HepG2 (cell line): ENCODE measurements around the gene LUZP1. TPM values are rescaled to one million over a fixed set of nuclear protein-coding genes. Genes with fewer than 3 reads are reported as not detected.

Experiments used
- AHR ChIP-seq: IDR thresholded peaks from 2 replicates; pipeline ENCODE4 v1.6.1; 2018; ENCODE audit warnings: missing genetic modification reagents, missing compliant biosample characterization
- CENPX ChIP-seq: sonication (generic); formaldehyde crosslinking; IDR thresholded peaks from 2 replicates; pipeline ENCODE4 v1.9.0; 2021; ENCODE audit warnings: mild to moderate bottlenecking, missing genetic modification reagents, moderate library complexity
- GLI4 ChIP-seq: sonication (generic); formaldehyde crosslinking; IDR thresholded peaks from 2 replicates; pipeline ENCODE4 v1.5.1; 2020; ENCODE audit warnings: missing genetic modification reagents, mild to moderate bottlenecking, moderate library complexity, borderline replicate concordance
- HMG20B ChIP-seq: conservative IDR thresholded peaks from 2 replicates; pipeline ENCODE4 v1.6.1; 2016; ENCODE audit warnings: missing genetic modification reagents, missing compliant biosample characterization
- NFE2L2 ChIP-seq: fragments of 150-350 bp; IDR thresholded peaks from 2 replicates; pipeline ENCODE4 v1.6.1; 2014; ENCODE audit warnings: low read length
- PLRG1 ChIP-seq: fragments of 450-650 bp; conservative IDR thresholded peaks from 2 replicates; pipeline ENCODE4 v1.6.1; 2016
- RBFOX2 ChIP-seq: fragments of 200-400 bp; formaldehyde crosslinking; IDR thresholded peaks from 2 replicates; pipeline ENCODE4 v1.6.1; 2017; ENCODE audit warnings: low read depth, mild to moderate bottlenecking, low read length
- REPIN1 ChIP-seq: sonication (generic); formaldehyde crosslinking; IDR thresholded peaks from 2 replicates; pipeline ENCODE4 v1.8.0; 2022; ENCODE audit warnings: missing genetic modification reagents, low read depth, mild to moderate bottlenecking, borderline replicate concordance
- SAFB2 ChIP-seq: sonication (generic); formaldehyde crosslinking; IDR thresholded peaks from 2 replicates; pipeline ENCODE4 v1.5.1; 2020; ENCODE audit warnings: missing genetic modification reagents, low read depth, mild to moderate bottlenecking, borderline replicate concordance
- SRSF1 ChIP-seq: fragments of 200-400 bp; formaldehyde crosslinking; optimal IDR thresholded peaks from 2 replicates; pipeline ENCODE3; 2017; ENCODE audit warnings: mild to moderate bottlenecking, low read depth, low read length, moderate library complexity
- ZNF850 ChIP-seq: sonication (generic); formaldehyde crosslinking; conservative IDR thresholded peaks from 2 replicates; pipeline ENCODE4 v1.9.0; 2021; ENCODE audit warnings: mild to moderate bottlenecking, missing genetic modification reagents
- polyA plus RNA-seq, 8 experiments: library from polyadenylated mRNA; depleted of rRNA in 3 of 8; stranded (reverse) in 7 of 8; unstranded in 1 of 8; fragments of >200 nt; fragmentation: Illumina TruSeq in 4 of 8; extraction: Trizol in 4 of 8; gene quantifications; 2 replicates each; pipeline versions ENCODE4 v1.2.1 to v1.2.3, GENCODE V29; 2011 to 2016; ENCODE audit warnings: low read depth in 4 of 8, missing spikeins in 1 of 8, mixed read lengths in 1 of 8; ENCODE audit not compliant: insufficient read depth in 1 of 8
- total RNA-seq, 5 experiments: library from RNA; depleted of rRNA; stranded (reverse); fragments of >200 nt; fragmentation: Illumina TruSeq; extraction: Trizol; gene quantifications; 2 replicates each; pipeline ENCODE4 v1.2.3, GENCODE V29; 2016; ENCODE audit warnings: low read depth in 1 of 5
- TF ChIP-seq, protein P1 (sequence below), 2 experiments: fragments of 450-650 bp in 1 of 2; sonication (generic) in 1 of 2; formaldehyde crosslinking in 1 of 2; IDR thresholded peaks; 2 replicates each; pipeline versions ENCODE4 v1.6.1 to v1.8.0; 2016 to 2022; ENCODE audit warnings: antibody characterized with exemption in 1 of 2, mild to moderate bottlenecking in 1 of 2, missing genetic modification reagents in 1 of 2
- TF ChIP-seq, protein P2 (sequence below): sonication (generic); formaldehyde crosslinking; IDR thresholded peaks from 2 replicates; pipeline ENCODE4 v1.4.0; 2020; ENCODE audit warnings: missing genetic modification reagents
- TF ChIP-seq, protein P3 (sequence below): sonication (generic); formaldehyde crosslinking; IDR thresholded peaks from 2 replicates; pipeline ENCODE4 v1.4.0; 2020; ENCODE audit warnings: missing genetic modification reagents

Gene LUZP1
- total and polyA plus RNA-seq, 2 of the 13 experiments (the other 11 are each of a cell fraction or from before 2014, with no cell fraction given), result 6.9 to 12.7 TPM

DNA sequence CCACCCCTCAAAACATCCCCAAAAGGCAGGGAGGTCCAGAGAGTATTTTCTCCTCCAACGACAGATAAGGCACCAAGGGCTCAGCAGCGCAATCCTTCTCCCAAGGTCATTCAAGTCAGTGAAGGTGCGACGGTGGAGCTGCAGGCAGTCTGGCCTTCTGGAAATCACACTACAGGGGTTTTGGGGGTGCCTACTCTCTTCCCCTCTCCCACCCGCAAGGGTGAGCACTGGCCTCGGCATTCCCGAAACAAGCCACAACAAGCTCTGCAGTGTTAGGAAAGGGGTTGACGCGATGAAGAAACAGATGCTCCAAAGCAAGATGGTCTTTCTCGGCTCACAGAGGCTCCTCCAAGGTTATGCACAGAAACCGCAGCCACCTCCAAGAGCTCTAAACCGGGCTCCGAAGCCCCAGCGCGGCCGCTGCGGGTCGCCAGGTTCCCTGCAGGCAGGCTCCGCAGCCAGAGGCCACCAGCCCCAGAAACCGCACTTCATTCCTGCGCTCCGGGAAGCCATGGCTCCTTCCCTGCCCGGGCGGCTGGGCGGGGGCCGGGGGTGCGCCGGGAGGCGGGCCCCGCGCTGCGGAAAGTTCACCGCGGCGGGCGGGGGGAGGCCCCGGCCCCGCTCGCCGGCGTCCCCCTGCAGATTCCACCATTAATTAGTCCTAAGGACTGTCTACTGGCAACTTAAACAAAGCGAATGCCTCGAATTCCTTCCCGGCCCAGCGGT, 1.1 kb downstream of the LUZP1 start (continued):
- TF ChIP-seq, protein P1, sequence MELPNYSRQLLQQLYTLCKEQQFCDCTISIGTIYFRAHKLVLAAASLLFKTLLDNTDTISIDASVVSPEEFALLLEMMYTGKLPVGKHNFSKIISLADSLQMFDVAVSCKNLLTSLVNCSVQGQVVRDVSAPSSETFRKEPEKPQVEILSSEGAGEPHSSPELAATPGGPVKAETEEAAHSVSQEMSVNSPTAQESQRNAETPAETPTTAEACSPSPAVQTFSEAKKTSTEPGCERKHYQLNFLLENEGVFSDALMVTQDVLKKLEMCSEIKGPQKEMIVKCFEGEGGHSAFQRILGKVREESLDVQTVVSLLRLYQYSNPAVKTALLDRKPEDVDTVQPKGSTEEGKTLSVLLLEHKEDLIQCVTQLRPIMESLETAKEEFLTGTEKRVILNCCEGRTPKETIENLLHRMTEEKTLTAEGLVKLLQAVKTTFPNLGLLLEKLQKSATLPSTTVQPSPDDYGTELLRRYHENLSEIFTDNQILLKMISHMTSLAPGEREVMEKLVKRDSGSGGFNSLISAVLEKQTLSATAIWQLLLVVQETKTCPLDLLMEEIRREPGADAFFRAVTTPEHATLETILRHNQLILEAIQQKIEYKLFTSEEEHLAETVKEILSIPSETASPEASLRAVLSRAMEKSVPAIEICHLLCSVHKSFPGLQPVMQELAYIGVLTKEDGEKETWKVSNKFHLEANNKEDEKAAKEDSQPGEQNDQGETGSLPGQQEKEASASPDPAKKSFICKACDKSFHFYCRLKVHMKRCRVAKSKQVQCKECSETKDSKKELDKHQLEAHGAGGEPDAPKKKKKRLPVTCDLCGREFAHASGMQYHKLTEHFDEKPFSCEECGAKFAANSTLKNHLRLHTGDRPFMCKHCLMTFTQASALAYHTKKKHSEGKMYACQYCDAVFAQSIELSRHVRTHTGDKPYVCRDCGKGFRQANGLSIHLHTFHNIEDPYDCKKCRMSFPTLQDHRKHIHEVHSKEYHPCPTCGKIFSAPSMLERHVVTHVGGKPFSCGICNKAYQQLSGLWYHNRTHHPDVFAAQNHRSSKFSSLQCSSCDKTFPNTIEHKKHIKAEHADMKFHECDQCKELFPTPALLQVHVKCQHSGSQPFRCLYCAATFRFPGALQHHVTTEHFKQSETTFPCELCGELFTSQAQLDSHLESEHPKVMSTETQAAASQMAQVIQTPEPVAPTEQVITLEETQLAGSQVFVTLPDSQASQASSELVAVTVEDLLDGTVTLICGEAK (IDR thresholded peaks at IDR 0.05), result no peak
- TF ChIP-seq, protein P1 (CRISPR knock-in tag; IDR thresholded peaks at IDR 0.05), result no peak
- TF ChIP-seq AHR (CRISPR knock-in tag) (no peak), GLI4 (CRISPR knock-in tag) (no peak), CENPX (CRISPR knock-in tag) (no peak), NFE2L2 (no peak), REPIN1 (no peak), RBFOX2 (peak; percentile 53; the same call in 1 of the 2 replicates), ZNF850 (no peak), SRSF1 (no peak), HMG20B (no peak), PLRG1 (no peak), SAFB2 (CRISPR knock-in tag) (no peak)
- TF ChIP-seq, protein P2, sequence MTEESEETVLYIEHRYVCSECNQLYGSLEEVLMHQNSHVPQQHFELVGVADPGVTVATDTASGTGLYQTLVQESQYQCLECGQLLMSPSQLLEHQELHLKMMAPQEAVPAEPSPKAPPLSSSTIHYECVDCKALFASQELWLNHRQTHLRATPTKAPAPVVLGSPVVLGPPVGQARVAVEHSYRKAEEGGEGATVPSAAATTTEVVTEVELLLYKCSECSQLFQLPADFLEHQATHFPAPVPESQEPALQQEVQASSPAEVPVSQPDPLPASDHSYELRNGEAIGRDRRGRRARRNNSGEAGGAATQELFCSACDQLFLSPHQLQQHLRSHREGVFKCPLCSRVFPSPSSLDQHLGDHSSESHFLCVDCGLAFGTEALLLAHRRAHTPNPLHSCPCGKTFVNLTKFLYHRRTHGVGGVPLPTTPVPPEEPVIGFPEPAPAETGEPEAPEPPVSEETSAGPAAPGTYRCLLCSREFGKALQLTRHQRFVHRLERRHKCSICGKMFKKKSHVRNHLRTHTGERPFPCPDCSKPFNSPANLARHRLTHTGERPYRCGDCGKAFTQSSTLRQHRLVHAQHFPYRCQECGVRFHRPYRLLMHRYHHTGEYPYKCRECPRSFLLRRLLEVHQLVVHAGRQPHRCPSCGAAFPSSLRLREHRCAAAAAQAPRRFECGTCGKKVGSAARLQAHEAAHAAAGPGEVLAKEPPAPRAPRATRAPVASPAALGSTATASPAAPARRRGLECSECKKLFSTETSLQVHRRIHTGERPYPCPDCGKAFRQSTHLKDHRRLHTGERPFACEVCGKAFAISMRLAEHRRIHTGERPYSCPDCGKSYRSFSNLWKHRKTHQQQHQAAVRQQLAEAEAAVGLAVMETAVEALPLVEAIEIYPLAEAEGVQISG, result 0 out of 2 replicates have a peak, but pooled peaks have one; percentile 35
- TF ChIP-seq, protein P3, sequence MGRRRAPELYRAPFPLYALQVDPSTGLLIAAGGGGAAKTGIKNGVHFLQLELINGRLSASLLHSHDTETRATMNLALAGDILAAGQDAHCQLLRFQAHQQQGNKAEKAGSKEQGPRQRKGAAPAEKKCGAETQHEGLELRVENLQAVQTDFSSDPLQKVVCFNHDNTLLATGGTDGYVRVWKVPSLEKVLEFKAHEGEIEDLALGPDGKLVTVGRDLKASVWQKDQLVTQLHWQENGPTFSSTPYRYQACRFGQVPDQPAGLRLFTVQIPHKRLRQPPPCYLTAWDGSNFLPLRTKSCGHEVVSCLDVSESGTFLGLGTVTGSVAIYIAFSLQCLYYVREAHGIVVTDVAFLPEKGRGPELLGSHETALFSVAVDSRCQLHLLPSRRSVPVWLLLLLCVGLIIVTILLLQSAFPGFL (CRISPR knock-in tag), result no peak
